ENCODE results near the gene APBA2.
"Not testable (repeated sequence)": the region's sequence is repeated elsewhere in the genome, so short reads cannot be mapped to it uniquely, and the experiment has no call there.

Gene APBA2

DNA sequence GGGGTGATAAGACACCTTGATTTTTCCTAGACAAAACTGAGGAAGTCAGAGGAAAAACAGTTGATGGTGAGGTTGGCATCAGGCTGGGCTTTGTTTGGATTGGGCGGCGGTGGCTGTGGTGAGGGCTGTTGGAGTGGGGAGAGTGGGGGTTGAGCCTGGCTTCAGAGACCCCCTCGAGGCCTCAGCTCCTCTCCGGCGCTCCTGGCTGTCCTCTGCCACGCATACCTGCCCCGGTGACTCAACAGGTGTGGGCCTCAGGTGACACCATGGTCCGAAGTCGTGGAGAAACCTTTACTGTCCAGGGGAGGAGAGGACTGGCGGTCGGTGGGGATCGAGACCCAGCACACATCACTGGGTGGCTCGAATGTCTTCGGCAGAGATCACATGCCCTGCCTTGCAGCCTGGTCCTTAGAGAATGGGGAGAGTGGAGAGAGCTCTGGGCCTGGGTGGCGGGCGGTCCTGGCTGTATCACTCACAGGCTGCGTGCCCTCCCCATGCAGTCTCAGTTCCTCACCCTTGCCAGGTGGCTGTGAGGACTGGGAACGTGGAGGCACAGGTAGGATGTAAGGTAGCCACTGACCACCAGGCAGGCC is 2.6 kb downstream of the APBA2 start:
- H3K27me3 ChIP-seq (ENCODE audit: control insufficient read depth, insufficient read depth, low read length), result peaks cover 11% of the 10 kb centered on the region; the same call in 1 of the 2 replicates
- H3K4me1 ChIP-seq (ENCODE audit: control insufficient read depth, insufficient read depth, low read length), result peaks cover 4% of the 10 kb centered on the region; the same call in 1 of the 2 replicates
- H3K36me3 ChIP-seq (ENCODE audit: control insufficient read depth, insufficient read depth, low read length), result no peaks in the 10 kb centered on the region; the same call in 1 of the 2 replicates
- H3K9me3 ChIP-seq (ENCODE audit: control insufficient read depth, insufficient read depth, low read length), result no peaks in the 10 kb centered on the region
- WGBS (ENCODE audit: insufficient coverage, insufficient read length), result no CpG with 5 or more reads among the region's 18 CpGs
- DNase-seq (ENCODE audit: low read depth, low spot score), result no peak
- H3K4me3 ChIP-seq (ENCODE audit: low read length), result no peak overlapping the region
- no peak overlapping the region for H3K27ac ChIP-seq (ENCODE audit: low read length)

DNA sequence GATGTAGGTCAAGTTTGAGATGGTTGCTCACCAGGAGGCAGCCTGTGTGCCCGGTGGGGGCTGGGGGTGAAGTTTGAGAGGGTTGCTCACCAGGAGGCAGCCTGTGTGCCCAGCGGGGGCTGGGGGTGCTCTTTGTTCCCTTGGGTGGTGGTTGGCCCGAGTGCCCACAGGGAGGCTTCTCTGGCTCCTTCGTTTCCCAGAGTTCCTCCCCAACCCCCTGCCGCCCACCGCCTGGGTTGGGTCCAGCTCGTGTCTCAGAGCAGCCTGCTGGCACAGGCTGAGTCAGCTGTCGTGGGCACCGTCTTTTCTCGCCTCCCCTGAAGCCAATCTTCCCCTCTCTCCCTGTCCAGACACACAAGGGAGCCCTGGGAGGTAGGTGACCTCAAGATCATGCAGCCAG is 3.1 kb downstream of the APBA2 start:
- WGBS (ENCODE audit: insufficient coverage, insufficient read length), result no CpG with 5 or more reads among the region's 10 CpGs
- peaks cover 11% of the 10 kb centered on the region; the same call in 1 of the 2 replicates for H3K27me3 ChIP-seq (ENCODE audit: control insufficient read depth, insufficient read depth, low read length)

GRCh38 chr15:28889346-28889745 is 3.6 kb downstream of the APBA2 start:
- H3K27ac ChIP-seq (ENCODE audit: low read length), result no peak overlapping the region
- H3K9me3 ChIP-seq (ENCODE audit: control insufficient read depth, insufficient read depth, low read length), result no peaks in the 10 kb centered on the region
- no peak overlapping the region for H3K4me3 ChIP-seq (ENCODE audit: low read length)
- H3K36me3 ChIP-seq (ENCODE audit: control insufficient read depth, insufficient read depth, low read length), result no peaks in the 10 kb centered on the region; the same call in 1 of the 2 replicates
- peaks cover 4% of the 10 kb centered on the region; the same call in 1 of the 2 replicates for H3K4me1 ChIP-seq (ENCODE audit: control insufficient read depth, insufficient read depth, low read length)
- peaks cover 11% of the 10 kb centered on the region; the same call in 1 of the 2 replicates for H3K27me3 ChIP-seq (ENCODE audit: control insufficient read depth, insufficient read depth, low read length)
- no peak for DNase-seq (ENCODE audit: low read depth, low spot score)
- WGBS (ENCODE audit: insufficient coverage, insufficient read length), result no CpG with 5 or more reads among the region's 3 CpGs

More for the DNA sequence above, 3.1 kb downstream of the APBA2 start:
- Histone ChIP-seq H3K36me3 (ENCODE audit: control insufficient read depth, insufficient read depth, low read length) (no peaks in the 10 kb centered on the region; the same call in 1 of the 2 replicates), H3K9me3 (ENCODE audit: control insufficient read depth, insufficient read depth, low read length) (no peaks in the 10 kb centered on the region), H3K4me1 (ENCODE audit: control insufficient read depth, insufficient read depth, low read length) (peaks cover 4% of the 10 kb centered on the region; the same call in 1 of the 2 replicates), H3K4me3 (ENCODE audit: low read length) (no peak overlapping the region), H3K27ac (ENCODE audit: low read length) (no peak overlapping the region)
- DNase-seq (ENCODE audit: low read depth, low spot score), result no peak

- H3K9me3 ChIP-seq (ENCODE audit: control insufficient read depth, insufficient read depth, low read length); H3K27me3 ChIP-seq (ENCODE audit: control insufficient read depth, insufficient read depth, low read length); DNase-seq (ENCODE audit: low read depth, low spot score); H3K4me3 ChIP-seq (ENCODE audit: low read length); H3K4me1 ChIP-seq (ENCODE audit: control insufficient read depth, insufficient read depth, low read length); H3K27ac ChIP-seq (ENCODE audit: low read length); H3K36me3 ChIP-seq (ENCODE audit: control insufficient read depth, insufficient read depth, low read length): not testable (repeated sequence)
- no CpG with 5 or more reads among the region's 6 CpGs for WGBS (ENCODE audit: insufficient coverage, insufficient read length)
These were observed 4.1 kb downstream of the APBA2 start for GRCh38 chr15:28889871-28890270.

GRCh38 chr15:28890291-28890690 is 4.5 kb downstream of the APBA2 start:
- no CpG with 5 or more reads among the region's 4 CpGs for WGBS (ENCODE audit: insufficient coverage, insufficient read length)
- not testable (repeated sequence) for H3K27ac ChIP-seq (ENCODE audit: low read length); H3K4me1 ChIP-seq (ENCODE audit: control insufficient read depth, insufficient read depth, low read length); H3K27me3 ChIP-seq (ENCODE audit: control insufficient read depth, insufficient read depth, low read length); DNase-seq (ENCODE audit: low read depth, low spot score); H3K36me3 ChIP-seq (ENCODE audit: control insufficient read depth, insufficient read depth, low read length); H3K9me3 ChIP-seq (ENCODE audit: control insufficient read depth, insufficient read depth, low read length); H3K4me3 ChIP-seq (ENCODE audit: low read length)

- Histone ChIP-seq H3K9me3 (ENCODE audit: control insufficient read depth, insufficient read depth, low read length) (no peaks in the 10 kb centered on the region), H3K4me1 (ENCODE audit: control insufficient read depth, insufficient read depth, low read length) (peaks cover 2% of the 10 kb centered on the region; the same call in 1 of the 2 replicates), H3K27me3 (ENCODE audit: control insufficient read depth, insufficient read depth, low read length) (peaks cover 5% of the 10 kb centered on the region; the same call in 1 of the 2 replicates), H3K36me3 (ENCODE audit: control insufficient read depth, insufficient read depth, low read length) (no peaks in the 10 kb centered on the region), H3K27ac (ENCODE audit: low read length) (no peak overlapping the region), H3K4me3 (ENCODE audit: low read length) (no peak overlapping the region)
- no CpG with 5 or more reads among the region's 15 CpGs for WGBS (ENCODE audit: insufficient coverage, insufficient read length)
- no peak for DNase-seq (ENCODE audit: low read depth, low spot score)
These were observed 5.1 kb downstream of the APBA2 start for GRCh38 chr15:28890711-28891495.

DNA sequence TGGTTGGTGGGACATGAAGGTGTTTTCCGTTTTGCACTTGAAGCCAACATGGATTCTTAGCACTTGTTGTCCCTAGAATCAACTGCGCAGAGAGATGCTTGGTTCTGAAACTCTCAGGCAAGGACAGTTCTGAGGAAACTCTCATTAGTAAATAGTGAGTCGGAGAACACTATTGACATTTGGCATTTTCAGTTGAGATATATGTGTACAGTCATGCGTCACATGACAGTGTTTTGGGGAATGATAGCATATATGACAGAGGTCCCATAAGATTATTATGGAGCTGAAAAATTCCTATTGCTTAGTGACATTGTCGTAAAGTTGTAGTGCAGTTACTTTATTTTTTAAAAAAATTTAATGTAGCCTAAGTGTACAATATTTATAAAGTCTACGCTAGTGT is 5.8 kb downstream of the APBA2 start:
- no CpG with 5 or more reads among the region's 6 CpGs for WGBS (ENCODE audit: insufficient coverage, insufficient read length)
- no peak for DNase-seq (ENCODE audit: low read depth, low spot score)
- Histone ChIP-seq H3K9me3 (ENCODE audit: control insufficient read depth, insufficient read depth, low read length) (no peaks in the 10 kb centered on the region), H3K27ac (ENCODE audit: low read length) (no peak overlapping the region), H3K36me3 (ENCODE audit: control insufficient read depth, insufficient read depth, low read length) (no peaks in the 10 kb centered on the region), H3K4me3 (ENCODE audit: low read length) (no peak overlapping the region), H3K4me1 (ENCODE audit: control insufficient read depth, insufficient read depth, low read length) (peaks cover 2% of the 10 kb centered on the region; the same call in 1 of the 2 replicates), H3K27me3 (ENCODE audit: control insufficient read depth, insufficient read depth, low read length) (peaks cover 5% of the 10 kb centered on the region; the same call in 1 of the 2 replicates)

DNA sequence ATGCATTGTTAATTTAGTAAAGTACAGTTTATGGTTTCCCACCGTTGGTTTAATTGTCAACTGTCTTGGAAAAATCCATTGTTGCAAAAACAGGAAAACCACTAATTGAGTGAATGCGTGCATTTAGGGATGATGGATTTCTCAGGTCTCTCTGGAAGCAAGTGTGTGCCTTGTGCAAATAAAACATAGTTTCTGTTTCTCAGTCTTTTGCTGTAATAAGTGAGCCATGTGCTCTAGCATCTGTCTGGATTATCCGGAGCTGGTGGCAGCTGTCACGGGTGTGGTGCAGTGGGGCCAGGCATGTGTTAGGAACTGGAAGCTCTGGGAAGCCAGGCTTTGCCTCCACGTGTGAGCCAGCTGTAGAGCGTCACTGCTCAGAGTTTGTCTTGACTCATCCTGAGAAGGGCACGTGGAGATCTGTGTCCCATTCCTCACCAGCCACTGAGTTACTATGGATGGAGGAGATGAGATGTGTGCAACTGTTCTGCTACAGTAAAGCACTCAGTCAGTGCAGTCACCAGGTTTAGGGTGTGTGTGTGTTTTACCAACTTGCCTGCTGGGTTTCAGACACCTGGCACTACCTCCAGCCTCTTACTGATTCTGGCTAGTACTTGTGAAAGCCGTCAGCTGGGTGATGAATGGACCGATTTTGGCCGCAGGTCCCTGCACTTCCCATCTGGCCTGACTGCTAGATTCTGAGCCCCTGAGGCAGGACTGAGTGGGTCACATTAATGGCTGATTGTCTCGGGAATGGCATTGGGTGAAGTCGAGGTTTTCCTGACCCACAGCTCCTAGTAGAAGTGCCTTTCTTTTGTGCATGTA is 7.2 kb downstream of the APBA2 start:
- Histone ChIP-seq H3K27ac (ENCODE audit: low read length) (no peak overlapping the region), H3K4me1 (ENCODE audit: control insufficient read depth, insufficient read depth, low read length) (no peaks in the 10 kb centered on the region), H3K9me3 (ENCODE audit: control insufficient read depth, insufficient read depth, low read length) (no peaks in the 10 kb centered on the region), H3K27me3 (ENCODE audit: control insufficient read depth, insufficient read depth, low read length) (no peaks in the 10 kb centered on the region), H3K4me3 (ENCODE audit: low read length) (no peak overlapping the region), H3K36me3 (ENCODE audit: control insufficient read depth, insufficient read depth, low read length) (no peaks in the 10 kb centered on the region)
- WGBS (ENCODE audit: insufficient coverage, insufficient read length), result no CpG with 5 or more reads among the region's 12 CpGs
- DNase-seq (ENCODE audit: low read depth, low spot score), result no peak

GRCh38 chr15:28894631-28895030 is 8.9 kb downstream of the APBA2 start:
- Histone ChIP-seq H3K4me1 (ENCODE audit: control insufficient read depth, insufficient read depth, low read length) (no peaks in the 10 kb centered on the region), H3K9me3 (ENCODE audit: control insufficient read depth, insufficient read depth, low read length) (no peaks in the 10 kb centered on the region), H3K27me3 (ENCODE audit: control insufficient read depth, insufficient read depth, low read length) (no peaks in the 10 kb centered on the region), H3K36me3 (ENCODE audit: control insufficient read depth, insufficient read depth, low read length) (no peaks in the 10 kb centered on the region), H3K27ac (ENCODE audit: low read length) (no peak overlapping the region), H3K4me3 (ENCODE audit: low read length) (no peak overlapping the region)
- DNase-seq (ENCODE audit: low read depth, low spot score), result no peak
- WGBS (ENCODE audit: insufficient coverage, insufficient read length), result no CpG with 5 or more reads among the region's 13 CpGs

DNA sequence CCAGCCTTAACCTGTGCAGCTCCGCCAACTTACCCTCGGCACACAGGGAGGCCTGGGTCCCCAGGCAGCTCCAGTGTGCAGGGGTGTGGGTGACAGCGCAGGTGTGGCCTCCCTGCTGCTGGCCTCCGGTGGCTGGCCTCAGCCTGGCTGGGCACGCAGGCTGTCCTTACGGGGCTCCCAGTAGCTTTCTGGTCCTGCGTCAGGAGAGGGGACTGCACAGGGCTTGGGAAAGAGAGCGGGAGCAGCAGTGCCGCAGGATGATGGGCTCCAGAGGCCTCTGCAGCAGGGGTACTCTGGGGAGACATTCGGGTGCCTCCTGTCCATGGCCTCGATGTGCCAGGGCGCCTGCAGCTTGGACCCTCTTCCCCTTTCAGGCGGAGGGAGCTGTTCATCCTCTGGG is 9.4 kb downstream of the APBA2 start:
- Histone ChIP-seq H3K4me3 (ENCODE audit: low read length) (no peak overlapping the region), H3K9me3 (ENCODE audit: control insufficient read depth, insufficient read depth, low read length) (no peaks in the 10 kb centered on the region), H3K27ac (ENCODE audit: low read length) (no peak overlapping the region), H3K36me3 (ENCODE audit: control insufficient read depth, insufficient read depth, low read length) (no peaks in the 10 kb centered on the region), H3K27me3 (ENCODE audit: control insufficient read depth, insufficient read depth, low read length) (no peaks in the 10 kb centered on the region), H3K4me1 (ENCODE audit: control insufficient read depth, insufficient read depth, low read length) (no peaks in the 10 kb centered on the region)
- no peak for DNase-seq (ENCODE audit: low read depth, low spot score)
- WGBS (ENCODE audit: insufficient coverage, insufficient read length), result no CpG with 5 or more reads among the region's 13 CpGs

Measured in iPS DF 6.9 (cell line).